Head of caudate nucleus (tissue), 42 donors: ENCODE data around the gene PTH.

Experiments
- DNase-seq, 42 donors: peaks; one replicate each; pipeline versions ENCODE4 v3.0.0 to v3.0.0-alpha.2; 2020 to 2021; ENCODE audit warnings: mixed read lengths in 7 of 42
- intact Hi-C: fragments of 100-400 bp; cut with DNase I; formaldehyde crosslinking; loops from one replicate; pipeline ENCODE4 v1.15.0; 2022

The PTH gene

GRCh38 chr11:13461291-13461690 is 34.5 kb downstream of the PTH start:
- intact Hi-C loops: no loop called here
- no peak for DNase-seq

GRCh38 chr11:13450832-13451397 is 44.9 kb downstream of the PTH start:
- DNase-seq: no peak

GRCh38 chr11:13449522-13449921 is 46.3 kb downstream of the PTH start:
- intact Hi-C loops: no loop called here
- DNase-seq: no peak

More at GRCh38 chr11:13450832-13451397, 44.9 kb downstream of the PTH start:
- intact Hi-C loops: no loop called here

- intact Hi-C loops: no loop called here
Observed at GRCh38 chr11:13448876-13449275, 46.9 kb downstream of the PTH start.

GRCh38 chr11:13446444-13446843 is 49.4 kb downstream of the PTH start:
- intact Hi-C loops: no loop called here
- no peak for DNase-seq

More at GRCh38 chr11:13448876-13449275, 46.9 kb downstream of the PTH start:
- no peak for DNase-seq

- intact Hi-C loops: no loop called here
- no peak for DNase-seq
Observed at GRCh38 chr11:13445588-13445987, 50.2 kb downstream of the PTH start.
